OCI-LY7 (cell line): Measurements from ENCODE around the gene CXCR4. TPM values are rescaled to one million over a fixed set of nuclear protein-coding genes. Genes with fewer than 3 reads are reported as not detected.

Experiments
- BruUV-seq: library from RNA; stranded (reverse); fragments of 400-500 nt; replicated peaks from 2 replicates; lab custom pipeline; 2021; lab: Mats Ljungman, UMichigan
- CTCF ChIA-PET: fragments of 300-600 bp; sonication (Branson Sonifier 250); formaldehyde crosslinking; loops from one replicate; lab custom pipeline; 2022; ENCODE audit warnings: antibody characterized with exemption; ENCODE audit not compliant: unreplicated experiment; lab: Charles Lee
- POLR2A ChIA-PET: fragments of 300-600 bp; sonication (Branson Sonifier 250); formaldehyde crosslinking; loops from one replicate; lab custom pipeline; 2022; ENCODE audit warnings: antibody characterized with exemption; lab: Charles Lee
- DNase-seq: peaks from one replicate; pipeline ENCODE4 v3.0.0-alpha.2; 2015; ENCODE audit warnings: low spot score
- H2AFZ ChIP-seq: fragments of 200-600 bp; sonication (generic), shearing (Covaris generic); 2 replicates; pipeline ENCODE4 v1.6.1; 2014; ENCODE audit warnings: mild to moderate bottlenecking, antibody characterized with exemption, low read length, moderate library complexity
- H3K27ac ChIP-seq: fragments of 200-600 bp; sonication (generic); 2 replicates; pipeline ENCODE4 v1.5.1; 2014; ENCODE audit warnings: mixed run types, low read depth, mild to moderate bottlenecking, moderate library complexity, low read length, inconsistent platforms; ENCODE audit not compliant: poor library complexity, severe bottlenecking
- H3K36me3 ChIP-seq: fragments of 200-600 bp; sonication (generic); 2 replicates; pipeline ENCODE4 v1.6.1; 2014; ENCODE audit warnings: mild to moderate bottlenecking, antibody characterized with exemption, low read length, moderate library complexity, mixed read lengths; ENCODE audit not compliant: insufficient read depth
- H3K4me1 ChIP-seq: fragments of 200-600 bp; sonication (generic); 2 replicates; pipeline ENCODE4 v1.5.1; 2014; ENCODE audit warnings: mild to moderate bottlenecking, low read length; ENCODE audit not compliant: insufficient read depth, poor library complexity, severe bottlenecking
- H3K4me2 ChIP-seq: fragments of 200-600 bp; sonication (generic); 2 replicates; pipeline ENCODE4 v1.6.1; 2014; ENCODE audit warnings: mild to moderate bottlenecking, low read length
- H3K4me3 ChIP-seq: fragments of 200-600 bp; sonication (generic); 2 replicates; pipeline ENCODE4 v1.5.1; 2014; ENCODE audit warnings: mild to moderate bottlenecking, low read depth, low read length; ENCODE audit not compliant: poor library complexity, severe bottlenecking
- H3K79me2 ChIP-seq: fragments of 200-600 bp; sonication (generic); 2 replicates; pipeline ENCODE4 v1.6.1; 2016; ENCODE audit warnings: low read depth, mild to moderate bottlenecking, low read length, moderate library complexity, mixed read lengths; ENCODE audit not compliant: insufficient read depth
- H3K9me2 ChIP-seq: fragments of 200-600 bp; sonication (generic); 2 replicates; pipeline ENCODE4 v1.6.1; 2016; ENCODE audit warnings: mild to moderate bottlenecking, low read length, mixed read lengths; ENCODE audit not compliant: insufficient read depth
- H3K9me3 ChIP-seq: fragments of 200-600 bp; sonication (generic); 2 replicates; pipeline ENCODE4 v1.6.1; 2014; ENCODE audit warnings: mild to moderate bottlenecking, mixed run types, low read length, mixed read lengths
- H4K20me1 ChIP-seq: fragments of 200-600 bp; sonication (generic); 2 replicates; pipeline ENCODE4 v1.6.1; 2014; ENCODE audit warnings: mild to moderate bottlenecking, antibody characterized with exemption, low read length, moderate library complexity, mixed read lengths; ENCODE audit not compliant: insufficient read depth
- CTCF ChIP-seq: fragments of 200-600 bp; sonication (generic); conservative IDR thresholded peaks from 2 replicates; pipeline ENCODE4 v1.5.1; 2014; ENCODE audit warnings: mild to moderate bottlenecking, antibody characterized with exemption, low read length, moderate library complexity, mixed read lengths
- EZH2phosphoT487 ChIP-seq: fragments of 200-600 bp; sonication (generic); IDR thresholded peaks from 2 replicates; pipeline ENCODE4 v1.6.1; 2018; ENCODE audit warnings: low read depth, borderline replicate concordance, mild to moderate bottlenecking, mixed run types, antibody characterized with exemption, low read length, moderate library complexity, mixed read lengths
- intact Hi-C: fragments of 100-400 bp; cut with micrococcal nuclease; formaldehyde crosslinking; loops from one replicate; pipeline ENCODE4 v1.10.0; 2022; ENCODE audit not compliant: unreplicated experiment
- total RNA-seq, 2 experiments: library from RNA; depleted of rRNA in 1 of 2; stranded (reverse); fragments of >200 nt in 1 of 2; shearing (Covaris generic) in 1 of 2; gene quantifications; 2 replicates each; pipeline ENCODE4 v1.2.3, GENCODE V29; 2014 to 2022

CXCR4 gene
- total RNA-seq, 2 experiments from 2014 or later, result 243 to 432 TPM

- H2AFZ ChIP-seq, result no peak overlapping the region
- no peaks in the 10 kb centered on the region for H3K79me2 ChIP-seq
- H3K4me2 ChIP-seq, result no peak overlapping the region
- H3K4me3 ChIP-seq, result no peak overlapping the region
- TF ChIP-seq EZH2phosphoT487 (no peak), CTCF (no peak)
- H3K9me3 ChIP-seq, result no peaks in the 10 kb centered on the region
- no peak overlapping the region for H3K27ac ChIP-seq
- BruUV-seq, result no TSS peak
- intact Hi-C loops, result no loop called here
- peaks cover 27% of the 10 kb centered on the region for H3K4me1 ChIP-seq
- no peak for DNase-seq
- no peaks in the 10 kb centered on the region for H3K9me2 ChIP-seq
- no peaks in the 10 kb centered on the region for H4K20me1 ChIP-seq
- H3K36me3 ChIP-seq, result no peaks in the 10 kb centered on the region; the same call in 1 of the 2 replicates
- ChIA-PET CTCF (interaction anchor here (1.1 kb wide), 1 partner anchor 62 kb away, joined by 3 read pairs; no protein-coding TSS in a partner anchor), POLR2A (interaction anchor here (0.6 to 0.9 kb wide), 2 partner anchors 25 to 170 kb away, joined by 3 read pairs; no protein-coding TSS in a partner anchor)
Observed at GRCh38 chr2:136151021-136151971, 33.3 kb upstream of the CXCR4 start.

- CTCF ChIA-PET, result no interaction called here
- no peak overlapping the region for H3K27ac ChIP-seq
- no peak for DNase-seq
- POLR2A ChIA-PET, result interaction anchor here (0.6 to 3.1 kb wide), 5 partner anchors 9 to 89 kb away, joined by 3 to 12 read pairs (median 6); no protein-coding TSS in a partner anchor
- no TSS peak for BruUV-seq
- intact Hi-C loops, result no loop called here
- H3K79me2 ChIP-seq, result no peaks in the 10 kb centered on the region
- H2AFZ ChIP-seq, result no peak overlapping the region
- H4K20me1 ChIP-seq, result no peaks in the 10 kb centered on the region
- H3K4me3 ChIP-seq, result no peak overlapping the region
- H3K9me2 ChIP-seq, result no peaks in the 10 kb centered on the region
- TF ChIP-seq EZH2phosphoT487, result no peak
- TF ChIP-seq CTCF, result no peak
- peaks cover 17% of the 10 kb centered on the region for H3K4me1 ChIP-seq
- H3K9me3 ChIP-seq, result no peaks in the 10 kb centered on the region
- H3K36me3 ChIP-seq, result no peaks in the 10 kb centered on the region; the same call in 1 of the 2 replicates
- no peak overlapping the region for H3K4me2 ChIP-seq
Observed at GRCh38 chr2:136149011-136149410, 31.1 kb upstream of the CXCR4 start.
